Colonic mucosa (tissue), 4 donors: ENCODE results near the gene PCOLCE2. TPM values are rescaled to one million over a fixed set of nuclear protein-coding genes. Genes with fewer than 3 reads are reported as not detected.

Experiments used
- DNase-seq: peaks from one replicate; pipeline ENCODE4 v3.0.0-alpha.2; 2020
- H3K27ac ChIP-seq: fragments of 200-600 bp; one replicate; pipeline ENCODE4 v1.8.0; 2021
- H3K27me3 ChIP-seq: fragments of 200-600 bp; one replicate; pipeline ENCODE4 v1.8.0; 2021
- H3K36me3 ChIP-seq: fragments of 200-600 bp; one replicate; pipeline ENCODE4 v1.8.0; 2021
- H3K4me1 ChIP-seq: fragments of 200-600 bp; one replicate; pipeline ENCODE4 v1.8.0; 2021; ENCODE audit warnings: mild to moderate bottlenecking
- H3K4me3 ChIP-seq: fragments of 200-600 bp; one replicate; pipeline ENCODE4 v1.8.0; 2021
- H3K9ac ChIP-seq, 2 donors: one replicate each; pipeline ENCODE4 v1.7.0; 2013; ENCODE audit warnings: control low read depth in 2 of 2, low read depth in 2 of 2, low read length in 2 of 2
- H3K9me3 ChIP-seq: fragments of 200-600 bp; one replicate; pipeline ENCODE4 v1.8.0; 2021
- CTCF ChIP-seq: fragments of 200-600 bp; IDR thresholded peaks from one replicate; pipeline ENCODE4 v1.8.0; 2022; ENCODE audit warnings: antibody characterized with exemption, mild to moderate bottlenecking
- intact Hi-C: fragments of 100-400 bp; cut with DNase I; formaldehyde crosslinking; loops from one replicate; pipeline ENCODE4 v1.14.1; 2022
- total RNA-seq, 2 donors: library from RNA; stranded (reverse); fragmentation: NEBNext Ultra II Directional in 1 of 2; extraction: Animal tissue kit (Norgen Biotek cat#: 25700) in 1 of 2; gene quantifications; one replicate each; pipeline ENCODE4 v1.2.1, GENCODE V29; 2021
- donor health status: healthy.
- donor health status: DM: no; HTN: no; CAD: no.
- donor health status: DM: no; HTN: no; CAD: no.

PCOLCE2 gene
- total RNA-seq, 2 donors from 2014 or later, result 1.0 to 1.9 TPM

DNA sequence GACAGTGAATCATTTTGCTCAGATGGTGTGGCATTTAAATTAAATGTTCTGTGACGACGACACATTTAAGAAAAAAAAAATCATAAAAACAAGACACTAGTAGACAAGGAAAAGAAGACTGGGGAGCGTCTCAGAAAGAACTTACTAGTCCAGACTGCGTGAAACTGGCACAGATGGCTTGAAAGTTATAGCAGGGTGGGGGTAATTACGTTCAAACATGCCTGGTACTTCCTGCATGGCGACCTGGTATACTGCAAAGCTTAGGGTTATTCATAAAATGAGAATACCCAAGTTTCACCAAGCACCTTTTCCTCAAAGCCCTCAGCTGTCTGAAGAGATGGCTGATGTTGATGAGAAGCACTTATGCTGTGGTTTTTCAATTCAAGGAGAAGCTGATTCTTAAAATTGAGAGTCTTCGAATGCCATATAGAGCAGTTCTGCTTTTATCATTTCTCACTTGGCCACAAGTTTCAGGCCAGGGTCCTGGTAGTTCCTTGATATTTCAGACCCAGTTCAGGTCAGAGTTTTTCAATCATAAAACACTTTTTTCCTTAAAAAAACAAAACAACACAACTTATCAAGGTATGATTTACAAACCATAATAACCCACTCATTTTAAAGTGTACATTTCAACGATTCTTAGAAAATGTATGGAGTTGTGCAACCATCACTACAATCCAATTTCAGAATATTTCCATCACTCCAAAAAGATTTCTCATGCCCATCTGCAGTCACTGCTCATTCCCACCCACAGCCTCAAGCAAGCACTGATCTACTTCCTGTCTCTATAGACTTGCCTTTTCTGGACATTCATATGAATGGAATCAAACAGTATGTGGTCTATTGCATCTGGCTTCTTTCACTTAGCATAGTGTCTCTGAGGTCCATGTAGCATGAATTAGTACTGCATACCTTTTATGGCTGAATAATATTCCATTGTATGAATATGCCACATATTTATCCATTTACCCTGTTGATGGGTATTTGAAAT, 24.7 kb downstream of the PCOLCE2 start:
- no peaks in the 10 kb centered on the region for H3K36me3 ChIP-seq
- no peak overlapping the region for H3K9ac ChIP-seq
- H3K4me3 ChIP-seq, result no peak overlapping the region
- H3K27me3 ChIP-seq, result no peaks in the 10 kb centered on the region
- DNase-seq, result no peak
- intact Hi-C loops, result no loop called here
- H3K9me3 ChIP-seq, result no peaks in the 10 kb centered on the region
- H3K27ac ChIP-seq, result no peak overlapping the region
- no peak for TF ChIP-seq CTCF
- no peaks in the 10 kb centered on the region for H3K4me1 ChIP-seq

GRCh38 chr3:142863010-142863817, 25.7 kb downstream of the PCOLCE2 start:
- Histone ChIP-seq H3K36me3 (no peaks in the 10 kb centered on the region), H3K27me3 (no peaks in the 10 kb centered on the region), H3K4me3 (no peak overlapping the region), H3K9ac (no peak overlapping the region), H3K27ac (no peak overlapping the region), H3K9me3 (no peaks in the 10 kb centered on the region), H3K4me1 (no peaks in the 10 kb centered on the region)
- intact Hi-C loops, result no loop called here
- no peak for TF ChIP-seq CTCF
- no peak for DNase-seq

- Histone ChIP-seq H3K9me3 (no peaks in the 10 kb centered on the region), H3K27ac (no peak overlapping the region), H3K36me3 (no peaks in the 10 kb centered on the region), H3K9ac (no peak overlapping the region), H3K27me3 (no peaks in the 10 kb centered on the region), H3K4me3 (no peak overlapping the region), H3K4me1 (no peaks in the 10 kb centered on the region)
- TF ChIP-seq CTCF, result no peak
- DNase-seq, result no peak
- intact Hi-C loops, result no loop called here
Measured at GRCh38 chr3:142861926-142862325, 27.0 kb downstream of the PCOLCE2 start.

- Histone ChIP-seq H3K36me3 (no peaks in the 10 kb centered on the region), H3K27ac (no peak overlapping the region), H3K4me3 (no peak overlapping the region), H3K4me1 (no peaks in the 10 kb centered on the region), H3K9ac (no peak overlapping the region), H3K27me3 (no peaks in the 10 kb centered on the region), H3K9me3 (no peaks in the 10 kb centered on the region)
- intact Hi-C loops, result no loop called here
- TF ChIP-seq CTCF, result no peak
- DNase-seq, result no peak
Measured at GRCh38 chr3:142858043-142858442, 30.8 kb downstream of the PCOLCE2 start.

GRCh38 chr3:142857056-142857455, 31.8 kb downstream of the PCOLCE2 start:
- Histone ChIP-seq H3K4me3 (no peak overlapping the region), H3K36me3 (no peaks in the 10 kb centered on the region), H3K27ac (no peak overlapping the region), H3K9ac (no peak overlapping the region), H3K27me3 (no peaks in the 10 kb centered on the region), H3K4me1 (no peaks in the 10 kb centered on the region), H3K9me3 (no peaks in the 10 kb centered on the region)
- TF ChIP-seq CTCF, result peak; percentile 13
- intact Hi-C loops, result no loop called here
- DNase-seq, result no peak
